ENCODE results near the gene STUM.
"Not testable (repeated sequence)": the region's sequence is repeated elsewhere in the genome, so short reads cannot be mapped to it uniquely, and the experiment has no call there.

The STUM gene, protein sequence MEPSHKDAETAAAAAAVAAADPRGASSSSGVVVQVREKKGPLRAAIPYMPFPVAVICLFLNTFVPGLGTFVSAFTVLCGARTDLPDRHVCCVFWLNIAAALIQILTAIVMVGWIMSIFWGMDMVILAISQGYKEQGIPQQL

DNA sequence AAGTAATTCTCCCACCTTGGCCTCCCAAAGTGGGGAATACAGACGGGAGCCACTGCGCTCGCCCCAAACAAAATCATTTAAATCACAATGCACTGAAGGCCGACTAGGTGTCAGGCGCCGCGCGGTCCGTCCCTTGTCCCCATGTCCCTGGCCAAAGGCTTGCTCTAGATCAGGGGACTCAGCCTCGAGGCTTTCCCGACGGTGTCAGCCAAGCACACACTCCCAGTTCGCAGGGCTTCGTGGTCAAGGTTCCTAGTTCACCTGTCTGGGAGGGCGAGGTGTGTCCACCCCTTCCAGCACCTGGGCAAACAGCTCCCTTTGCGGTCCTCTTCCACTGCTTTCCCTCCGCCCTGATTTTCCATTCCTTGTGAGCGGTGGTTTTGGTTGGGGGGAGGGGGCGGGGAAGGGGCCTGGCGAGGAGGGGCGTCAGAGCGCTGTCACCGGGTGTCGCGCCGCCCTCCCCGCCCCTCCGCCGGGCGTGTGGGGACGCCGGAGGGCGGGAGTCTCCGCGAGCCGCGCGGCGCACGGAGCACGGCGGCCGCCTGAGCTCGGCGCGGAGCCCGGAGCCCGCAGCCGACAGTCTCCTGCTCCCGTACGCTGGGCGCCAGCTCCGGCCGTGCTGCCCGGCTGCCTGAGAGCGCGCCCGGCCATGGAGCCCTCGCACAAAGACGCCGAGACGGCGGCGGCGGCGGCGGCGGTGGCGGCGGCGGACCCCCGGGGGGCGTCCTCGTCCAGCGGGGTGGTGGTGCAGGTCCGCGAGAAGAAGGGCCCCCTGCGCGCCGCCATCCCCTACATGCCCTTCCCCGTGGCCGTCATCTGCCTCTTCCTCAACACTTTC, at the start of gene STUM:
TSS of gene STUM (plus strand) at position 509 of the 838 bp plus-strand sequence. CDS start at position 650, 141 bp downstream.
- peak; percentile 81 for DNase-seq (ENCODE audit: low spot score)

DNA sequence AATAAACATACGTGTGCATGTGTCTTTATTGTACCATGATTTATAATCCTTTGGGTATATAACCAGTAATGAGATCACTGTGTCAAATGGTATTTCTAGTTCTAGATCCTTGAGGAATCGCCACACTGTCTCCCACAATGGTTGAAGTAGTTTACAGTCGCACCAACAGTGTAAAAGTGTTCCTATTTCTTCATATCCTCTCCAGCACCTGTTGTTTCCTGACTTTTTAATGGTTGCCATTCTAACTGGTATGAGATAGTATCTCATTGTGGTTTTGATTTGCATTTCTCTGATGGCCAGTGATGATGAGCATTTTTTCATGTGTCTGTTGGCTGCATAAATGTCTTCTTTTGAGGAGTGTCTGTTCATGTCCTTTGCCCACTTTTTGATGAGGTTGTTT, 48.9 kb upstream of the STUM start:
- DNase-seq (ENCODE audit: low spot score) = not testable (repeated sequence)

DNA sequence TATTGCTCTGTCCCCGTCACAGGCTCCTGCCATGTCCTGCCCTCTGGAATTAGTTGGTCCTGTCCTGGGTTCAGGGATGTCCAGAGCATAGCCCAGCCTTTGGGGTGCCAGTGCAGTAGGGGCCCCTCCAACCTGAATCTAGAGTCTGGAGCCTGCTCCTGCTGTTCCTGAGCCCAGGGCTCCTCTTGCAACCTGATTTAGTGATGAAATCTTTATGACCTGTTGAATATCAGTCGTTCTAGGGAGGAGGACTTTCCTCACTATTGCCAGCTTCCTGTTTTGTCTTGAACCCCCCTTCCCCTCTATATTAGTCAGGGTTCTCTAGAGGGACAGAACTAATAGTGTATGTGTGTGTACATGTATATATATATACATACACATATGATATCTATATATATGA, 42.5 kb upstream of the STUM start:
- DNase-seq (ENCODE audit: low spot score) = no peak

DNA sequence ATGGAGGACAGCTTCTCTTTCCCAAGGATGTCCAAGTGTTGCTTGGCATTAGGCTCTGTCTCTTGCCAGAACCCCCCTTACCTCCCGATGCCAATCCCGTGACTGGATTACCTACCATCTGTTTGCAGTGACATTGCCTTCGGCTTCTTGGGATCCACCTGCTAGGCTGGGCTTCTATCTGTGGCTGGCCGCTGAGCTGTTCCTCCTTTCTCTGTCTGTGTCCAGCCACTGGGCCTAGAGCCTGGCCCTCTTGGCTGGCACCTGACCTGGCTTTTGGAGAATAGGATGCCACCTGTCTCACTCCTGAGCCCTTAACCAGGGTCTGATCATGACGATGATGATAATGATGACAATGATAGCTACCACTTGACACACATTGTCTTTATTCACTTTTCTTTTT, 41.6 kb upstream of the STUM start:
- DNase-seq (ENCODE audit: low spot score) = no peak

DNA sequence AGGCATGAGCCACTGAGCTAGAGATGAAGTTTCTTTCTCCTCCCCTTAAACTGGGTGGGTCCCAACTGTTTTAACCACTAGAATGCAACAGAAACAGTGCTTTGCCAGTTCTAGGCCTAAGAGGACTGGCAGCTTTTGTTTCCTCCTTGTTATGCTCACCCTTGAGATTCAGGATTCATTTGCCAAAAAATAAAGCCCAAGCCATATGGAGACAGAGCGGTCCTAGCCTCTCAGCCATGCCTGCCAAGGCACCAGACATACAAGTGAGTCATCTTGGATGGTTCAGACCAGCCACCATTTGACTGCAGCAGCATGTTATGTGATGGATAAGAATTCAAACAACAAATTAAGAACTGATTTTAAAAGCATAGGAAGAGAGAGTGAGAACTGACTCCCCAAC, 38.1 kb upstream of the STUM start:
- peak; percentile 41 for DNase-seq (ENCODE audit: low spot score)

DNA sequence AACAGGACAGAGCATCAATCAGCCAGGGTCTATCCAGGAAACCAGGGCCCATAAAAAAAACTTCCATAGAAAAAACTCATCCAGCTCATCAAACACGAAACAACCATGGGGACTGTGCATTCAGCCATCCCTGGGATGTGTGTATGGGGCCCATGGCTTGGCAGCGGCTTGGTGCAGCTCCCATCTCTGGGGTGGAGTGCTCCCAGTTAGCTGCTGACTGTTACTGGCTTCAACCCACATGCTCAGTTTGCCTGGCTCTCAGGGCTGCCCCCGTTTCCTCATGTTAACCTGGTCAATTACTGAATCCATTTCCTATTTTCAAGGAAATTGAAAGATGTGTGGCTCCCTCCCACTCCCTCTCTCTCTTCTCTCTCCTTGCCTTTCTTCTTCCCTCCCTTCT, 37.3 kb upstream of the STUM start:
- no peak for DNase-seq (ENCODE audit: low spot score)

DNA sequence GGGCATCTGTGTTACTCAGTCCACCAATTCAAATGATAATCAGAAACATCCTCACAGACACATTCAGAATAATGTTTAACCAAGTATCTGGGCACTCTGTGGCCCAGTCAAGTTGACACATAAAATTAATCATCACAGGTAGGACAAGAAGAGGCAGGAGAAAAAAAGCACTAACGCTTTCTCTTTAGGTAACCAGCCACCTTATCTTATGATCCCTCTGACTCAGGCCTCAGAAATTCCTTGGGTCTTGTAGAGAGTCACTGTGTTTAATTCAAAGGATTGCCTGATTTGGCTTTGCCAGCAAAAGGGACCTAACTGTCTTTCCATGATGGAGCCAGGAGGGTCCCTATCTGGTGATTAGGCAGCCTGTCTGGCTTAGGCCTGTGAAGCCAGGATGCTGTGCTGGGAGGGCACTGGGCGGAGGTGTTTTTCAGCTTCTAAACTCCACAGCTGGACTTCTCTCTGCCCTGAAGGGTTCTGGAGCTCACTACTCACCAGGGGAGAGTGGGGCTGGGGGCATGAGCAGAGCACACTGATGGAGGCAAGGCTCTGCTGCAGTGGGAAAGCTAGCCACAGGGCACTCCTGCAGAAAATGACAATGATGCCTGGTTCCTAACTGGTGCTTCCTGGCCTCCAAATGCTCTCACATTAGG, 36.4 kb upstream of the STUM start:
- DNase-seq (ENCODE audit: low spot score) = no peak

DNA sequence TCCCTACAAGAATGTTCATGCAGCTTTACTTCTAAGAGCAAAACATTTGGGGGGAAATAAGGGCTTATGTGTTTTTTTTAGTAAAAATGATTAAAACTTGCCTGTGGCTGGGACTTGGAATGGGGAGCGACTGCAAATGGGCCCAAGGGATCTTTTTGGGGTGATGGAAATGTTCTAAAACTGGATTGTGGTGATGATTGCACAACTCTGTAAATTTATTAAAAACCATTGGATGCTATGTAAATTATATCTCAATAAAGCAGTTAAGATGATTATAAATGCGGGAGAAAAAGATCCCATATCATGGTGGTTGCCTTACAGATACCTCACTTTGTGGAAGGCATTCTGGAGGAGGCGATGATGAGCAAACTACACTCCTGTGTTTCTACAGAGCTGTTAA, 30.2 kb upstream of the STUM start:
- no peak for DNase-seq (ENCODE audit: low spot score)

DNA sequence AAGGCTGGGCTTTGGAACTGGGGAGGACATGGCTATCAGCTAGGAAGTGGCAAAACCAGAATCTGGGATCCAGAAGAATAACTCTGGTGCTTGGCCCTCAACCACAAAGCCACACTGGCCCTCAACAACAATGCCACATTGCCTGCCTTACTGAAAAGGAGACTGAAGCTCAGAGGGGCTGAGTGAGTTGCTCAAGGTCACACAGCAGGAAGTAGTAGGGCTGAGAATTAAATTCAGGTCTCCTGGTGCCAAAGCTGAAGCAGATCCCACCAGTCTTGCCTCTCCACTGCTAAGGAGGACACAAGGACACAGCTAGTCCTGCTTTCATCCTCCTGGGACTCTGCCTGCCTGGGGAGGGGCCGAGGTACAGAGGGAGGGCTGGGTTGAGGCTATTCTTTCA, 29.4 kb upstream of the STUM start:
- no peak for DNase-seq (ENCODE audit: low spot score)

DNA sequence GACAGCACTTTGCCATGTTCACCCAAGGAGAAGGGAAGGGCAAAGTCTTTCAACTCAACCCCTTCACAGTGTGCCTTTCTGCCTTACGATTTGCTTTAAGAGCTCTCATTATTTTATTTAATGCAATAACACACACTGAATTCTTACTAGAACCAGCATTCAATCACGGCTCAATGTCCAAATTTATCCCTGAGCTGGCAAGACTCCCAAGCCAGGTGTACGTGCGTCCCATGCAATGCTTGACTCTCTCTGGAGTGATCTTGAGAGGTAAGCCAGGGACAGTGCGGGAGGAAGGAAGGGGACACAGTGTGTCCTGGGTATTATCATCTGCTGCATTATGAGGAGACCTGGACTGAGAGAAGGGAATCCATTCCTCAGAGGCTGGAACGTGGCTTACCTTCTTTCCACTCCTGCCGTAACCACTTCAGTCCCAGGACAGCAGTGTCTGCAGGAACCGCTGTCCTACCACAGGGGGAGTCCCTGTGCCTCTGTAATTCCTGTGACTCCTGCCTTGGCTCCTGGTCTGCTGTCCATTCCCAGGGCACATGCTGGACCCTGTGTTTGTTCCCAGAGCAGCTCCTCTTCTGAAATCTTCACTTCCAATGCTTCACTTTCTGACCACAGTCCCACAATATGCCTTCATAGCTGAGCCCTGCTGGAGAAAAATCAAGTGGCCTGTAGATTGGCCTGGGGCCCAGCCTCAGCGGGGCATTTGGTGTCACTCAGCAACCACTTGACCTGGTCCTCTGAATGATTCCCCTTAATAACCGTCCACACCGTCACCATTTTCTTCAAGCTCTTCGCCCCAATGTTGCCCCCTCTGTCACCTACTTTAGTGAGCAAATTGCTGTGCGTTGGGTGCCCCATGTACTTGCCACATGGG, 28.6 kb upstream of the STUM start:
- no peak for DNase-seq (ENCODE audit: low spot score)

DNA sequence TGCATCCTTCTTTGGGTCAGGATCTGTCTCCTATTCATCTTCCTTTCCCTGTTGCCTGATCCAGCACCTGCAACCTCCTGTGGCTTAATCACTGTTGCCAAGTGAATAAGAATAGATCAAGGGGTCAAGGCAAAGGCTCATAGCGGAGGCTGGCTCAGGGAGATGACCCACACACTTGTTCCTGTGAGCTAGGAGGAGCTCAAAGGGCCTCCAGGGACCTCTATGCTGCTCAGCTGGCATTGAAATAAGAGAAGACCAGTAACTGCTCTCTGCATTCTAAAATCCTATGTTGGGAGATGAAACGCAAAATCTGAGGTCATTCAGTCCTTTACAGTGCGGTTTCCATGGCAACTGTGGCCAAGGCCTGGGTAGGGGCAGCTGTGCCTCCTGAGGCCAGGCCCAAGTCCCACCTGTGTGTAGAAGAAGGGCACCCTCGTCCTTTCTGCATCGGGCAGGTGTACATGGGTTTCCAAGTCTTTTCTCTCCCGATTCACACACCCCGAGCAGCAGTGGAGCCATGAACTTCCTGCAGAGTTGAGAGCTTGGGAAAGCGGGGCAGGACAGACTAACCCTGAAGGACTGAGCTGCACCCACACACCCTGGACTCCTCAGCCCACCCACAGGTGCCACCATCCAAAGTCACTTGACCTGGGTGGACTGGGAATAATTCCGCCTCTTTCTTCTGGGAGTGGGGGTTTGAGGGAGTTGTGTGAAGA, 27.8 kb upstream of the STUM start:
- no peak for DNase-seq (ENCODE audit: low spot score)

DNA sequence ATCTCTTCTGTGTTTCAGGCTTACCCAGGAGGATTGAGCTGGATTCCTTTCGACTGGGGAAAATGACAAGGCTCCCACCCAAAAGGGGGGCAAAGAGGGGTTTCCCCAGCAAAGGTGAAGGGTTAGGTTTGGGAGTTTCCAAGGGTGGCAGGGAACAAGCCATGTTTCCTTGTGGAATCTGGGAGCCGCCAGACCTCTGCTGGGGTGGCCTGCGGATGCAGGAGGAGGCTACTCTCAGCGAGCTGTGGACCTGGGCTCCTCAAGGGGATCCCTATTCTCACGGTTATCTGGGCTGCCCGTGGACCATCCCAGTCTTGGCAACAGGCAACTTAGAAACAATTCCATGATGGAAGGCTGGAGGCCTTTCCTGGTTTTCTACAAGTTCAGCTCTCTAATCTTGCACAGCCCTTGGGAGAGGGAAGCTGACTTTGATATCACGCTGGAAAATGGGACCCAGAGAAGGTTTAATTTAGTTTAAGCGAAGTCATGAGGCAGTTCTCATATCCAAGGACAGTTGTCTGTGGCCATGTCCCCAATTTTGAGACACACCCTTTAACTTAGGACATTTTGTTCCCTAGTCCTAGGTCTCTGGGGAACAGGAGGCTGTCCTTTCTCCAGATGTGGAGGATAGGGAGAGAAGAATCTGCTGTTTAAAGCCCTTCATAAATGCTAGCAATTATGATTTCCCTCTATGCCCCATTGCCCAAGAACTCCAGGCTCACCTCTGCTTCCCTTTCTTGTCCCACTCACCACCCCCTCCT, 24.7 kb upstream of the STUM start:
- DNase-seq (ENCODE audit: low spot score) = no peak

DNA sequence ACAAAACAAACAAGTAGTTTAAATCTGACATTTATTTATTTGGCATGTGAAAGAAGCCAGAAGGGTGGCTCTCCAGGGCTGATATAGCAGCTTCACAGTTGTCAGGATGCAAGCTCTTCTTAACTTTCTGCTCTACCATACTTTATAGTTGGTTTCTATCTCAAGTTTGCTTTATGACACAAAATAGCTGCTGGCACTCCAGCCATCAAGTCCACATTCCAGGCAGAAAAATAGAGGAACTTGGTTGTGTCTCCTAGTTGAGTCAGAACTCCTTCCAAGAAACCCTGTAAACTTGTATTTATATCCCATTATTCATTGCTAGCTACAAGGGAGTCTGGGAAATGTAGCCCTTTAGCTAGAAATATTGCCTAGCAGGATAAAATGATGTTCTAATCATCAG, 24.0 kb upstream of the STUM start:
- no peak for DNase-seq (ENCODE audit: low spot score)

DNA sequence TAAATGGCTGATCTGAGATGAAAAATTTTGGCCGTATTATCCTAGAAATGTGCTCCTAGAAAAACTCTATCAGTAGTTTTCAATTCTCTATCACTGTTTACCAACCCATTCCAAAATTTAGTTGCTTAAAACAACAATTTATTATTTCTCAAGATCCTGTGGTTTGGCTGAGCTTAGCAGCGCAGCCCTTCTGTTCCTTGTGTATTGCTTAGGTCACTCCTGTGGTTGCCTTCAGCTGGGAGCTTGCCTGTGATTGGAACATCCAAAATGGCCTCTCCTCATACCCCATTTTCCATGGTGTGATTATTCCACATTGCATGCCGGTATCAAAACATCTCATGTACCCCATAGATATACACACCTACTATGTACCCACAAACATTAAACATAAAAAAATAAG, 22.8 kb upstream of the STUM start:
- DNase-seq (ENCODE audit: low spot score) = peak; percentile 38

DNA sequence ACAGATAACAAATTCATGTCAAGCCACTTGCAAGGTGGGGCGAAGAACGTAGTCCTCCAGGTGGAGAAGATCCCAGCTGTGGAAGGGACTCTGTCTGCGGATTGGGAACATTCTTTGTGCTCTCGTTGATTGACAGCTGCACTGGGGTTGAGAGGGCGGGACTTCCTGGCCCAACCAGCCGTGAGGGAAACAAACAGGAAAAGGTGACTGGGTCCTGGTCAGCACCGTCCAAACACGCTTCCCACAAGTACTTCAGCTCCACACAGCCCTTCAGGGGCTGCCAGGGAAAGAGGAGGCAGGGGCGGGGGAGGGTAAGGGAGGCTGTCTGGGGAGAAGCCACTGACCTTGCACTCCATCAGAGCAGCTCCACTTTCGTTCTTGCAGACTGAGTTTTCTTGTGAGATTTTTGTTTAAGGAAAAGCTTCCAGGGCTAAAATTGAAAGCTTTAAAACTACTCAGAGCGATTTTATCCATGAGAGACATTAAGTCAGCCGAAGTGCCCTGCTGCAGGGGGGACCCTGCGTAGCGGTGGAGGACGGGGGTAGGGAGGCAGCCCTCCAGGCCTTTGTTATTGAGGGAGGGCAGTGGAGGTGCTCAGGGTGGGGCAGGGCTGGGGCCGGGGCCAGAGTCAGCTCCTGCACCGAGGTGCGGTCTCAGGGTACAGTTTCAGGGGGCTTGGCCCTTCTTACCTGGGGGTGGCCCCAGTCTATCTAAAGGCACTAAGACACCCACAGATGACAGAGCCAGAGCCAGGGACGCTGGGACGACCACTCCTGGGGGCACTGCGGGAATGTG, 21.6 kb upstream of the STUM start:
- DNase-seq (ENCODE audit: low spot score) = peak; percentile 21

DNA sequence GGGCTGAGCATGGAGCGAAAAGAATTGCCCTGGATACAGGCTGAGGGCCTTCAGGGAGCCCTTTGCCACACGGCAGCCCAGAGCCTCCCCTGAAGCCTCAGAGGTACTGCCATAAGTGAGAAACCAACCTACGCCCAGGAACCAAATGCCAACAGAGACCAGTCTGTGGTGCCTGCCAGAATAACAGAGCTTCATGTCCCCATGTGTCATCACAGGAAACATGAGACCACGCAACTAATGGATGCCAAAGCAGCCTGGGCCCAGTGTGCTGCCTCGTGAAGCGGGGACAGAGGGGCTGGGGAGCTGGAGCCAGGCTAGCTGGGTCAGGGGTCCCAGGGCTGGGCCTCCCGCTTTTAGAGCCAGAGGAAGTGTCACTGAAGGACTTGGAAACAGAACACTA, 18.7 kb upstream of the STUM start:
- DNase-seq (ENCODE audit: low spot score) = no peak

DNA sequence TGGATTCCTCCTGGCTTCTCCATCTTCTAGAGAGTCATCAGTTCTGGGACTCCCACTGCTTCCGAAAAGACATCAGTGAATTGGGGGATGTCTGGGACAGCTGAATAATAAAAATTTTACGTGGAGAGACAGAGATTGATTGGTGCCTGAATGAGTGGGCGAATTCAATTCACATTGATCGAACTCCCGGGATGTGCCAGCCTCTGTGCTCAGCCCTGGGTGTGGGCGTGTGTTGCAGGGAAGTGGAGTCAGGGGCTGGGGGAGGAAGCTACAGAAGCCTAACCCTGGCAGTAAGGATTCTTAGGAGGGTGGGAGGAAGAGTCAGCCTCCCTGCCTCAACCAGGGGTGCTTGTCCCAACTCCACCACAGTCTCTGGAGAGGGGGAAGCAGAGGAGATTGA, 18.0 kb upstream of the STUM start:
- no peak for DNase-seq (ENCODE audit: low spot score)

DNA sequence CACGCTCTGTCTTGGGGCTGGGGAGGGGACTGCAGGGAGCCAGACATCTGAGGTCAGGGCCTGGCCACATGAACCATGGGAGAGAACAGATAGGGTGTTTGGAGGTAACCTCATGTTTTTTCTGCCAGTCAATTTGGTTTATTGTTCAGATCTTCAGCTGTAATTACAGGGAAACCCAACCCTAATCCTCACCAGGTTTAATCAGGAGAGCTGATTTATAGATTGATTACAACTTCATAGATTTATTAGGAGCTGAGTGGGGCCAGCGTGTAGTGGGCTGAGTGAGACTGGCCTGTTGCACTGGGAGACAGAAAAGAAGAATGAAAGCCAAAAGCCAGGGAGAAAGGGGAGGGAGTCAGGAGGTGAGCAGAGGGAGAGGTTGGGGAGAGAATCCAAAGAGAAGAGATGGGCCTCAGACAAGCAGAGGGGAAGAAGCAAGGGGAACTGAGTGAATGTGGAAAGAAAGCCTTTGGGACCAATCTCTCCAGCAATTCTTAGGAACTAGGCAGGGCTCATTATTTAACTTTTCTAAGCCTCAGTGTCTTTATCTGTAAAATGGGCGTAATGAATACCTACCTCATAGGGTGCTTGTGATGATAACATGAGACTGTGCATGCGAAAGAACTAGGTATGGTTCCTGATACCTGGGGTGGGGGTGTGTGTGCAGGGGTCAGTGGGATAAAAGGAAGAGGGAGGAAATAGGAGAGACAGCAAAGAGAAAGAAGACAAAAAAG, 17.0 kb upstream of the STUM start:
- no peak for DNase-seq (ENCODE audit: low spot score)

DNA sequence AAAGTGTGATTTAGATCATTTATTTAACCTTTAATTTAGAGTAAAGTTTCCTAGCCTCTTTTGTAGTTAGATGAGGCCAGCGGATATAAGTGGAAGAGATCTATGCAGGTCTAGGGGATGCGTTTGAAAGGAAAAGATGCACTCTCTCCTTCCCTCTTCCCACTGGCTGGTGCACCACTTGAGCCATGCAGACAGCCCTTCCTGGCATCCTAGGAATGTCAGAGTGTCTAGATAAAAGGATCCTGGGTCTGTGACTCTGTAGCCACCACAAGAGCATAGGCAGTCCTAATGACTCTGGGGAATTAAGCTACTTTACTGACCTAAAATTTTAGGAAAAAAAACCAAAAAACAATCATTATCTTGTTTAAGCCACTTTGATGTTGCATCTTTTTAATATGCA, 16.0 kb upstream of the STUM start:
- DNase-seq (ENCODE audit: low spot score) = no peak
